PFSK-1 (cell line): ENCODE data around the gene CA5B.

Experiments
- FOXP2 ChIP-seq: optimal IDR thresholded peaks from 2 replicates; pipeline ENCODE3; 2011; ENCODE audit warnings: borderline replicate concordance, control low read depth, inconsistent platforms; ENCODE audit not compliant: insufficient read depth; ENCODE audit errors: extremely low read length, extremely low read depth
- POLR2AphosphoS5 ChIP-seq: IDR thresholded peaks from 2 replicates; pipeline ENCODE4 v1.6.1; 2012; ENCODE audit warnings: low read depth, mild to moderate bottlenecking, control low read depth, low read length, moderate library complexity
- SIN3A ChIP-seq: IDR thresholded peaks from 2 replicates; pipeline ENCODE4 v1.6.1; 2012; ENCODE audit warnings: mild to moderate bottlenecking, low read length, moderate library complexity, borderline replicate concordance; ENCODE audit not compliant: insufficient read depth
- TAF1 ChIP-seq: IDR thresholded peaks from 2 replicates; pipeline ENCODE4 v1.6.1; 2012; ENCODE audit warnings: low read length, control low read depth, borderline replicate concordance; ENCODE audit not compliant: insufficient read depth
- TF ChIP-seq, protein P1 (sequence below), 2 experiments: IDR thresholded peaks; 2 replicates each; pipeline versions ENCODE4 v1.6.1 to v1.8.0; 2011 to 2012; ENCODE audit warnings: low read depth in 2 of 2, low read length in 2 of 2, control low read depth in 1 of 2, inconsistent platforms in 1 of 2, mild to moderate bottlenecking in 1 of 2, moderate library complexity in 1 of 2; ENCODE audit not compliant: insufficient read depth in 1 of 2

Gene CA5B

DNA sequence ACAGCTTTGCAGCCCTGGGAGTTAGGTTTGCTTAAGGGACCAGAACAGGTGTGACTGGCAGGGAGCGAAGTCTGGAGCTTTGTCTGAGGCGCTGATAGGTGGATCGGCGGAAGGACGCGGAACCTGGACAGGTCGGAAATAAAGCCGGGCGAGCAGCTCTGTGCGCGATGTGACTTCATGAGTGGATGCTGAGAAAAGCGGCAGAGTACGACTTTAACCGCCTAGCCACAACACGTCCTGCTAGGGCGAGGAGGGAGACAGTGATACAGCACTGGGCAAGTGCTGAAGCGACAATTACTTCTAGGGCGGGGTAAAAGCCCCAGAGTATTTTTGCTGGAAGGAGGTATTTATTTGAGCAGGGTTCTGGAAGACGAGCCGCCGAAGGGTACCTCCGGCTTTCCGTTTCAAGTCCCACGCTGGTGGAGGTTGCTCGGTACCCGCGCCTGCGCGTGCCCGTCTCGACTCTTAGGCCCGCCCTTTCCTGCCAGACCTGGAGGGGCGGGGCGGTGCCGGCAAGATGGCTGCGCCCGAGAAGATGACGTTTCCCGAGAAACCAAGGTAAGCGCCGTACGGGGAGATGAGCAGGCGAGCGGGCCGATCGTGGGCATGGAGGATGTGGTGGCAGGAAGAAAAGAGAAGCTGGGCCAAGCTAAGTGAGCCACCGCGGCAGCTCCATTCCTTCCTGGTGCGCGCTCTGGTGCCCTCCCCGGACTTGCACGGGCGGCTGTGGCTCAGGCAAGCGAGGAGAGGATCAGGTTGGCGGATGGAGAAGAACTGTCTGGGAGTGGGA is 52.1 kb downstream of the CA5B start, which contains the start of gene ZRSR2:
ZRSR2 (plus strand) TSS at position 506 of the 790 bp plus-strand sequence; CDS start at position 518, 12 bp downstream.
- TF ChIP-seq, protein P1, sequence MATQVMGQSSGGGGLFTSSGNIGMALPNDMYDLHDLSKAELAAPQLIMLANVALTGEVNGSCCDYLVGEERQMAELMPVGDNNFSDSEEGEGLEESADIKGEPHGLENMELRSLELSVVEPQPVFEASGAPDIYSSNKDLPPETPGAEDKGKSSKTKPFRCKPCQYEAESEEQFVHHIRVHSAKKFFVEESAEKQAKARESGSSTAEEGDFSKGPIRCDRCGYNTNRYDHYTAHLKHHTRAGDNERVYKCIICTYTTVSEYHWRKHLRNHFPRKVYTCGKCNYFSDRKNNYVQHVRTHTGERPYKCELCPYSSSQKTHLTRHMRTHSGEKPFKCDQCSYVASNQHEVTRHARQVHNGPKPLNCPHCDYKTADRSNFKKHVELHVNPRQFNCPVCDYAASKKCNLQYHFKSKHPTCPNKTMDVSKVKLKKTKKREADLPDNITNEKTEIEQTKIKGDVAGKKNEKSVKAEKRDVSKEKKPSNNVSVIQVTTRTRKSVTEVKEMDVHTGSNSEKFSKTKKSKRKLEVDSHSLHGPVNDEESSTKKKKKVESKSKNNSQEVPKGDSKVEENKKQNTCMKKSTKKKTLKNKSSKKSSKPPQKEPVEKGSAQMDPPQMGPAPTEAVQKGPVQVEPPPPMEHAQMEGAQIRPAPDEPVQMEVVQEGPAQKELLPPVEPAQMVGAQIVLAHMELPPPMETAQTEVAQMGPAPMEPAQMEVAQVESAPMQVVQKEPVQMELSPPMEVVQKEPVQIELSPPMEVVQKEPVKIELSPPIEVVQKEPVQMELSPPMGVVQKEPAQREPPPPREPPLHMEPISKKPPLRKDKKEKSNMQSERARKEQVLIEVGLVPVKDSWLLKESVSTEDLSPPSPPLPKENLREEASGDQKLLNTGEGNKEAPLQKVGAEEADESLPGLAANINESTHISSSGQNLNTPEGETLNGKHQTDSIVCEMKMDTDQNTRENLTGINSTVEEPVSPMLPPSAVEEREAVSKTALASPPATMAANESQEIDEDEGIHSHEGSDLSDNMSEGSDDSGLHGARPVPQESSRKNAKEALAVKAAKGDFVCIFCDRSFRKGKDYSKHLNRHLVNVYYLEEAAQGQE (IDR thresholded peaks at IDR 0.05; ENCODE audit: insufficient read depth in 1 of 2, low read depth in 2 of 2, low read length in 2 of 2), result no peak
- TF ChIP-seq TAF1 (peak; percentile 53; the same call in 1 of the 2 replicates), FOXP2 (no peak), POLR2AphosphoS5 (peak; percentile 81; the same call in 1 of the 2 replicates)

DNA sequence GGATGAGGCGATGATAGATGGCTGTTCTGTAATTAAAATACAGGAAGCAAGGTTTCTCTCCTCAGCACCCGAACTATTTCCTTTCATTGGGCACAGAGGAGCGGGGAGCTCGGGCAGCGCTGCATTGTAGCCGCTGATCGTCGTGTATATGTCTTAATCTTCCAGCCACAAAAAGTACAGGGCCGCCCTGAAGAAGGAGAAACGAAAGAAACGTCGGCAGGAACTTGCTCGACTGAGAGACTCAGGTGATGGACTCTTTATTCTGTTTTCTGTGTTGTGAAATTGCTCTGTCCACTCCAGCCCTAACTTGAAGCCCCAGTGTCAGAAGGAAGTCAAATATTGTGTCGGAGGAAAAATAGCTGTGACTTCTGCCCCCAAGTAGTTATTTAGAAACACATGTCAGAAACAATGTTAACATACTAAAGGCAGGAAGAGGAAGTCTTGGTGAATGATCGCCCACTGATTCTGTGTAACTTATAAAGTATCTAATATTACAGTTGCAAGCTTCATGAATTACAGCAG is 52.8 kb downstream of the CA5B start:
- no peak for TF ChIP-seq FOXP2
- TF ChIP-seq TAF1, result no peak
- TF ChIP-seq, protein P1 (IDR thresholded peaks at IDR 0.05; ENCODE audit: insufficient read depth in 1 of 2, low read depth in 2 of 2, low read length in 2 of 2), result no peak
- TF ChIP-seq SIN3A, result no peak
- TF ChIP-seq POLR2AphosphoS5, result no peak

DNA sequence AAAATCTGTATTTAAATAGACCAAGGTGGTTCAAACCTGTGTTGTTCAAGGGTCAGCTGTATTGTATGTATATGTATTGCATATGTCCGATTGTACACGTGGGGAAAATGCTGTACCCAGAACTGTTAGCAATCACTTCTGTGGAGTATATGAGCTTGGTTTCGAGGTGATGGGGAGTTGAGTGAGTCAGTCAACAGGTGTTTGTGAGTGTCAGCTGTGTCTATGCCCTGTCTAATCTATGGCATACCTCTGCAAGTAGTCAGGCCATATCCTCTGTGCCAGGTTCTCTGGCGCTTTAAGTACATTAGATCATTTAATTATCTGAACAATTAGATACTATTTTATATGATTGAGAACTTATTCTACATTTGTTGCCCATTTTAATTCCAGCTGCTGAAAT is 59.6 kb downstream of the CA5B start:
- no peak for TF ChIP-seq POLR2AphosphoS5
- no peak for TF ChIP-seq SIN3A
- TF ChIP-seq, protein P1 (IDR thresholded peaks at IDR 0.05; ENCODE audit: insufficient read depth in 1 of 2, low read depth in 2 of 2, low read length in 2 of 2), result no peak
- no peak for TF ChIP-seq TAF1
- TF ChIP-seq FOXP2, result no peak

DNA sequence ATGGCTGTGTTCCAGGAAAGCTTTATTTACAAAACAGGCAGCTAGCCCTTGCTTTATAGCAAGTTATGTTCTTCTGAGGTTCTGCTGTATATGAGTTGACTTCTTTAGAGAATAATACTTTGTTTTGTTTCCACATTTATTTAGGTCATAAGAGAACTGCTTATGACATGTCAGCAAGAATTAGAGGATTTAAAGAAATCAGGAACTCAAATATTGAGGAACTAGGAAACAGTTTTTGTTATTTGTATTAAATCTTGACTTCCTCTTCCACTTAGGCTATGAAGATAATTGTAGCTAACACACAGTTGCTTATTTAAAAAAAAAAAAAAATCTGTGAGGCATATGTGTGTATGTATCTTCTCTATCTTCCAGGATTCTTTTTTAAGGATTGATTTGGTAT is 66.5 kb downstream of the CA5B start:
- no peak for TF ChIP-seq POLR2AphosphoS5
- no peak for TF ChIP-seq FOXP2
- TF ChIP-seq, protein P1 (IDR thresholded peaks at IDR 0.05; ENCODE audit: insufficient read depth in 1 of 2, low read depth in 2 of 2, low read length in 2 of 2), result no peak
- no peak for TF ChIP-seq SIN3A
- no peak for TF ChIP-seq TAF1
